Measurements from ENCODE around the gene ANKRD55. TPM values are rescaled to one million over a fixed set of nuclear protein-coding genes. Genes with fewer than 3 reads are reported as not detected.
"Not testable (repeated sequence)": the region's sequence is repeated elsewhere in the genome, so short reads cannot be mapped to it uniquely, and the experiment has no call there.

Gene ANKRD55
- total RNA-seq, 2 experiments from 2014 or later = 10.3 to 11.9 TPM

GRCh38 chr5:56144211-56144610 lies 88.9 kb downstream of the ANKRD55 start:
- CTCF ChIA-PET = interaction anchor here (0.8 to 1.3 kb wide), 2 partner anchors 16 to 21 kb away, joined by 3 read pairs; no protein-coding TSS in a partner anchor
- no peaks in the 10 kb centered on the region for H3K27me3 Mint-ChIP-seq
- peak overlapping the region; percentile 47 for H3K27ac Mint-ChIP-seq
- DNase-seq = no peak
- peaks cover 70% of the 10 kb centered on the region for H3K4me1 Mint-ChIP-seq
- H3K4me3 Mint-ChIP-seq = no peak overlapping the region
- H3K36me3 Mint-ChIP-seq (ENCODE audit: low read depth) = peaks cover 49% of the 10 kb centered on the region
- peaks cover 10% of the 10 kb centered on the region for H3K9me3 Mint-ChIP-seq
- POLR2A ChIA-PET = no interaction called here

GRCh38 chr5:56143373-56143714 lies 89.8 kb downstream of the ANKRD55 start:
- H3K36me3 Mint-ChIP-seq (ENCODE audit: low read depth) = peaks cover 55% of the 10 kb centered on the region
- H3K27me3 Mint-ChIP-seq = no peaks in the 10 kb centered on the region
- H3K9me3 Mint-ChIP-seq = peaks cover 11% of the 10 kb centered on the region
- ChIA-PET CTCF (interaction anchor here (1.0 to 1.3 kb wide), 2 partner anchors 22 to 44 kb away, joined by 3 to 4 read pairs; no protein-coding TSS in a partner anchor), POLR2A (no interaction called here)
- H3K27ac Mint-ChIP-seq = peak overlapping the region; percentile 54
- H3K4me1 Mint-ChIP-seq = peaks cover 65% of the 10 kb centered on the region
- H3K4me3 Mint-ChIP-seq = no peak overlapping the region
- no peak for DNase-seq

- CTCF ChIA-PET = interaction anchor here (1.0 to 1.3 kb wide), 2 partner anchors 22 to 45 kb away, joined by 3 to 4 read pairs; no protein-coding TSS in a partner anchor
- Mint-ChIP-seq H3K9me3 (peaks cover 11% of the 10 kb centered on the region), H3K27me3 (no peaks in the 10 kb centered on the region), H3K27ac (peak overlapping the region; percentile 54), H3K4me3 (peak overlapping the region; percentile 10), H3K36me3 (ENCODE audit: low read depth) (peaks cover 57% of the 10 kb centered on the region), H3K4me1 (peaks cover 62% of the 10 kb centered on the region)
- DNase-seq = no peak
- POLR2A ChIA-PET = no interaction called here
Measured at GRCh38 chr5:56142614-56143372, 90.3 kb downstream of the ANKRD55 start.

- Mint-ChIP-seq H3K27me3 (no peaks in the 10 kb centered on the region), H3K4me1 (peaks cover 62% of the 10 kb centered on the region), H3K4me3 (no peak overlapping the region), H3K27ac (peak overlapping the region; percentile 54), H3K36me3 (ENCODE audit: low read depth) (peaks cover 58% of the 10 kb centered on the region), H3K9me3 (peaks cover 11% of the 10 kb centered on the region)
- ChIA-PET CTCF (interaction anchor here (1.0 kb wide), 1 partner anchor 45 kb away, joined by 4 read pairs; no protein-coding TSS in a partner anchor), POLR2A (no interaction called here)
- no peak for DNase-seq
Measured at GRCh38 chr5:56142233-56142613, 90.9 kb downstream of the ANKRD55 start.

- no peaks in the 10 kb centered on the region for H3K27me3 Mint-ChIP-seq
- no peak overlapping the region for H3K27ac Mint-ChIP-seq
- DNase-seq = no peak
- POLR2A ChIA-PET = interaction anchor here (0.5 kb wide), 1 partner anchor 49 kb away, joined by 4 read pairs; no protein-coding TSS in a partner anchor
- H3K4me3 Mint-ChIP-seq = no peak overlapping the region
- CTCF ChIA-PET = interaction anchor here (1.2 to 2.1 kb wide), 2 partner anchors 19 to 131 kb away, joined by 3 to 7 read pairs; no protein-coding TSS in a partner anchor
- H3K4me1 Mint-ChIP-seq = peaks cover 58% of the 10 kb centered on the region
- peaks cover 57% of the 10 kb centered on the region for H3K36me3 Mint-ChIP-seq (ENCODE audit: low read depth)
- H3K9me3 Mint-ChIP-seq = peaks cover 11% of the 10 kb centered on the region
Measured at GRCh38 chr5:56140073-56140472, 93.1 kb downstream of the ANKRD55 start.

- CTCF ChIA-PET = interaction anchor here (0.6 to 1.3 kb wide), 2 partner anchors 15 to 700 kb away, joined by 3 read pairs; no protein-coding TSS in a partner anchor
- no peak overlapping the region for H3K4me3 Mint-ChIP-seq
- no peak for DNase-seq
- H3K36me3 Mint-ChIP-seq (ENCODE audit: low read depth) = peaks cover 40% of the 10 kb centered on the region
- peaks cover 2% of the 10 kb centered on the region for H3K27me3 Mint-ChIP-seq
- POLR2A ChIA-PET = no interaction called here
- H3K4me1 Mint-ChIP-seq = peaks cover 61% of the 10 kb centered on the region
- peaks cover 13% of the 10 kb centered on the region for H3K9me3 Mint-ChIP-seq
- H3K27ac Mint-ChIP-seq = no peak overlapping the region
Measured at GRCh38 chr5:56130664-56131063, 102.5 kb downstream of the ANKRD55 start.

GRCh38 chr5:56129288-56129687 lies 103.8 kb downstream of the ANKRD55 start:
- peaks cover 64% of the 10 kb centered on the region for H3K4me1 Mint-ChIP-seq
- H3K27me3 Mint-ChIP-seq = peaks cover 2% of the 10 kb centered on the region
- H3K36me3 Mint-ChIP-seq (ENCODE audit: low read depth) = peaks cover 40% of the 10 kb centered on the region
- no peak overlapping the region for H3K4me3 Mint-ChIP-seq
- ChIA-PET POLR2A (interaction anchor here (0.6 kb wide), 1 partner anchor 19 kb away, joined by 4 read pairs; no protein-coding TSS in a partner anchor), CTCF (interaction anchor here (0.8 to 1.7 kb wide), 4 partner anchors 9 to 139 kb away, joined by 3 to 4 read pairs (median 4); no protein-coding TSS in a partner anchor)
- peak overlapping the region; percentile 1 for H3K27ac Mint-ChIP-seq
- peaks cover 13% of the 10 kb centered on the region for H3K9me3 Mint-ChIP-seq
- no peak for DNase-seq

- peaks cover 45% of the 10 kb centered on the region for H3K36me3 Mint-ChIP-seq (ENCODE audit: low read depth)
- ChIA-PET CTCF (interaction anchor here (0.5 to 1.7 kb wide), 4 partner anchors 11 to 54 kb away, joined by 3 read pairs; no protein-coding TSS in a partner anchor), POLR2A (no interaction called here)
- H3K27ac Mint-ChIP-seq = peak overlapping the region; percentile 91
- DNase-seq = peak; percentile 44
- peaks cover 61% of the 10 kb centered on the region for H3K4me1 Mint-ChIP-seq
- peak overlapping the region; percentile 41 for H3K4me3 Mint-ChIP-seq
- H3K27me3 Mint-ChIP-seq = peaks cover 2% of the 10 kb centered on the region
- peaks cover 13% of the 10 kb centered on the region for H3K9me3 Mint-ChIP-seq
Measured at GRCh38 chr5:56128113-56128512, 105.0 kb downstream of the ANKRD55 start.

- Mint-ChIP-seq H3K27ac (peak overlapping the region; percentile 91), H3K4me3 (peak overlapping the region; percentile 52), H3K9me3 (peaks cover 13% of the 10 kb centered on the region), H3K36me3 (ENCODE audit: low read depth) (peaks cover 45% of the 10 kb centered on the region), H3K4me1 (peaks cover 54% of the 10 kb centered on the region), H3K27me3 (peaks cover 2% of the 10 kb centered on the region)
- DNase-seq = no peak
- ChIA-PET POLR2A (interaction anchor here (0.7 kb wide), 2 partner anchors 19 to 964 kb away, joined by 3 read pairs; no protein-coding TSS in a partner anchor), CTCF (interaction anchor here (0.6 to 1.5 kb wide), 7 partner anchors 10 to 1188 kb away, joined by 3 to 6 read pairs (median 5); no protein-coding TSS in a partner anchor)
Measured at GRCh38 chr5:56126487-56127179, 106.5 kb downstream of the ANKRD55 start.

GRCh38 chr5:56123531-56124243 lies 109.4 kb downstream of the ANKRD55 start:
- ChIA-PET POLR2A (no interaction called here), CTCF (interaction anchor here (1.1 to 1.2 kb wide), 2 partner anchors 9 to 65 kb away, joined by 3 to 4 read pairs; no protein-coding TSS in a partner anchor)
- DNase-seq = no peak
- H3K9me3 Mint-ChIP-seq = peaks cover under 1% of the 10 kb centered on the region
- H3K27ac Mint-ChIP-seq = no peak overlapping the region
- H3K4me3 Mint-ChIP-seq = no peak overlapping the region
- H3K36me3 Mint-ChIP-seq (ENCODE audit: low read depth) = peaks cover 28% of the 10 kb centered on the region
- H3K27me3 Mint-ChIP-seq = no peaks in the 10 kb centered on the region
- H3K4me1 Mint-ChIP-seq = peaks cover 38% of the 10 kb centered on the region

GRCh38 chr5:56122360-56122985 lies 110.7 kb downstream of the ANKRD55 start:
- Mint-ChIP-seq H3K4me1 (peaks cover 25% of the 10 kb centered on the region), H3K36me3 (ENCODE audit: low read depth) (peaks cover 30% of the 10 kb centered on the region)
- CTCF ChIA-PET = interaction anchor here (1.3 kb wide), 2 partner anchors 20 to 24 kb away, joined by 4 to 5 read pairs; no protein-coding TSS in a partner anchor
- H3K27ac Mint-ChIP-seq, DNase-seq, H3K4me3 Mint-ChIP-seq, H3K27me3 Mint-ChIP-seq, POLR2A ChIA-PET, H3K9me3 Mint-ChIP-seq: not testable (repeated sequence)

GRCh38 chr5:56119050-56119449 lies 114.1 kb downstream of the ANKRD55 start:
- Mint-ChIP-seq H3K4me1 (peaks cover 11% of the 10 kb centered on the region), H3K36me3 (ENCODE audit: low read depth) (peaks cover 31% of the 10 kb centered on the region), H3K27ac (no peak overlapping the region), H3K9me3 (peaks cover 3% of the 10 kb centered on the region), H3K4me3 (no peak overlapping the region), H3K27me3 (no peaks in the 10 kb centered on the region)
- no peak for DNase-seq
- ChIA-PET CTCF (interaction anchor here (0.6 to 1.1 kb wide), 2 partner anchors 14 to 97 kb away, joined by 3 read pairs; no protein-coding TSS in a partner anchor), POLR2A (no interaction called here)

Data from activated CD4-positive, alpha-beta T cell treated with anti-CD3 and anti-CD28 coated beads, Interleukin-2, amount 10 ng/mL, durations not matched to agents 7 days and 5 days (primary cell).